HEK293T (cell line): Measurements from ENCODE around the gene LAMA5.

Experiments used
- CTCF ChIA-PET: fragments of 350-600 bp; formaldehyde crosslinking; extraction: SDS; loops from one replicate; lab custom pipeline; 2021; ENCODE audit warnings: antibody characterized with exemption, inconsistent platforms; lab: Yijun Ruan, JAX
- POLR2A ChIA-PET: fragments of 350-600 bp; formaldehyde crosslinking; extraction: SDS; loops from one replicate; lab custom pipeline; 2020; ENCODE audit warnings: antibody characterized with exemption, inconsistent platforms; lab: Yijun Ruan, JAX
- DNase-seq: peaks from one replicate; pipeline ENCODE4 v3.0.0; 2012; ENCODE audit warnings: mixed read lengths; ENCODE audit errors: extremely low spot score
- ARNT ChIP-seq: fragments of 450-650 bp; IDR thresholded peaks from 2 replicates; pipeline ENCODE4 v1.6.1; 2017; ENCODE audit warnings: mild to moderate bottlenecking
- BHLHE40 ChIP-seq: fragments of 450-650 bp; IDR thresholded peaks from 2 replicates; pipeline ENCODE4 v1.6.1; 2016; ENCODE audit warnings: mild to moderate bottlenecking, moderate library complexity, borderline replicate concordance
- CTBP1 ChIP-seq: fragments of 450-650 bp; IDR thresholded peaks from 2 replicates; pipeline ENCODE4 v1.6.1; 2016; ENCODE audit warnings: borderline replicate concordance
- ELF4 ChIP-seq: fragments of 450-650 bp; IDR thresholded peaks from 2 replicates; pipeline ENCODE4 v1.6.1; 2017; ENCODE audit warnings: antibody characterized with exemption
- FOXA1 ChIP-seq: fragments of 450-650 bp; IDR thresholded peaks from 2 replicates; pipeline ENCODE4 v1.6.1; 2016; ENCODE audit warnings: mild to moderate bottlenecking
- FOXK2 ChIP-seq: fragments of 450-650 bp; IDR thresholded peaks from 2 replicates; pipeline ENCODE4 v1.6.1; 2016; ENCODE audit warnings: mild to moderate bottlenecking
- FOXM1 ChIP-seq: fragments of 450-650 bp; IDR thresholded peaks from 2 replicates; pipeline ENCODE4 v1.6.1; 2017; ENCODE audit warnings: mild to moderate bottlenecking, borderline replicate concordance
- HDGF ChIP-seq: fragments of 450-650 bp; IDR thresholded peaks from 2 replicates; pipeline ENCODE4 v1.6.1; 2017; ENCODE audit warnings: antibody characterized with exemption, borderline replicate concordance
- L3MBTL2 ChIP-seq: fragments of 450-650 bp; conservative IDR thresholded peaks from 2 replicates; pipeline ENCODE4 v1.6.1; 2016; ENCODE audit warnings: mild to moderate bottlenecking
- LEF1 ChIP-seq: fragments of 450-650 bp; IDR thresholded peaks from 2 replicates; pipeline ENCODE4 v1.6.1; 2017; ENCODE audit warnings: mild to moderate bottlenecking, borderline replicate concordance
- NFRKB ChIP-seq: fragments of 450-650 bp; IDR thresholded peaks from 2 replicates; pipeline ENCODE4 v1.6.1; 2016; ENCODE audit warnings: mild to moderate bottlenecking, moderate library complexity
- PKNOX1 ChIP-seq: fragments of 450-650 bp; IDR thresholded peaks from 2 replicates; pipeline ENCODE4 v1.6.1; 2016
- SP1 ChIP-seq: fragments of 450-650 bp; IDR thresholded peaks from 2 replicates; pipeline ENCODE4 v1.6.1; 2017
- SUZ12 ChIP-seq: fragments of 450-650 bp; IDR thresholded peaks from 2 replicates; pipeline ENCODE4 v1.6.1; 2016; ENCODE audit warnings: mild to moderate bottlenecking
- TARDBP ChIP-seq: fragments of 450-650 bp; IDR thresholded peaks from 2 replicates; pipeline ENCODE4 v1.6.1; 2016
- ZNF384 ChIP-seq: fragments of 450-650 bp; IDR thresholded peaks from 2 replicates; pipeline ENCODE4 v1.6.1; 2016

The LAMA5 gene

GRCh38 chr20:62298577-62299249, 68.4 kb downstream of the LAMA5 start:
- TF ChIP-seq ARNT = no peak
- no peak for TF ChIP-seq CTBP1
- no peak for TF ChIP-seq FOXA1
- no peak for TF ChIP-seq SUZ12
- TF ChIP-seq PKNOX1 = no peak
- no peak for TF ChIP-seq SP1
- TF ChIP-seq FOXK2 = no peak
- no peak for TF ChIP-seq LEF1
- no peak for TF ChIP-seq BHLHE40
- CTCF ChIA-PET = no interaction called here
- no peak for DNase-seq
- POLR2A ChIA-PET = no interaction called here

DNA sequence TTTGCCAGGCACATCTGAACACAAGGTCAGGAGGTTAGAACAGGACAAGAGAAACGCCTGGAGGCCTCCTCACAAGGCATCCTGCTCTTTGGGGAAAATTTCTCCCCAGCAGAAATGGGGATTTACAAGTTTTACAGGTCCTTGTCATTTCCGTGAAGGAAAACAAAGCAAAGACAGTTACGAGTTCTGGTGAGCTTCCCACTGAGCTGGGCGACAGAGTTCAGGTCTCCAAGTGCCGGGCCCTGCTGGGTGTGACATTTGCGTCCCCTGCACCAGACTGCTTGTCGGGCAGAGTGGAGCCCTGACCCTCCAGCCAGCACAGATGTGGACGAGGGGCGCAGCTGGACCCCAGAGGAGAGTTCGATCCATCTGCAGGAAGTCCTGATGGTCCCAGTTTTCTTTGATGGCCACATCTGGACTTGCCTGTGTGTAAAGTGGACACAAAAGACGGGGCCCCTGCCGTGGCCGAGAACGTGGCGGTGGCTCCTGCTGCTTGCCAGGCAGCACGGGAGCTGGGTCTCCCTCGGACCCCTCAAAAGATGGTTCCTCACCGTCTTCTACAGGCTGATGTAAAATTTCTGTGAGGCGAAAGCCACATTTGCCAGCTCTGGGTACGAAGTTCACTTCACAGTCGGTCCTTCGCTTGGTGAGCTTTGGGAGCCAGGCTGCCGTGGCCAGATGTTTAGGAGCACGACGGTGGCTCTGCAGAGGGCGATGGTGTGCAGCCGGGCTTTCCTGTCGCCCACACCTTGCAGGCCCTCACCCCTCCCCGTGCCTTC, 69.5 kb downstream of the LAMA5 start:
- ChIA-PET POLR2A (interaction anchor here (0.8 kb wide), 1 partner anchor 85 kb away, joined by 3 read pairs; no protein-coding TSS in a partner anchor), CTCF (no interaction called here)
- no peak for DNase-seq
- TF ChIP-seq FOXA1 (no peak), ELF4 (no peak), ZNF384 (no peak), SP1 (no peak), PKNOX1 (no peak), FOXK2 (no peak), BHLHE40 (no peak), HDGF (no peak), ARNT (no peak), L3MBTL2 (no peak), NFRKB (no peak), FOXM1 (no peak), LEF1 (no peak), TARDBP (no peak), CTBP1 (no peak), SUZ12 (no peak)

DNA sequence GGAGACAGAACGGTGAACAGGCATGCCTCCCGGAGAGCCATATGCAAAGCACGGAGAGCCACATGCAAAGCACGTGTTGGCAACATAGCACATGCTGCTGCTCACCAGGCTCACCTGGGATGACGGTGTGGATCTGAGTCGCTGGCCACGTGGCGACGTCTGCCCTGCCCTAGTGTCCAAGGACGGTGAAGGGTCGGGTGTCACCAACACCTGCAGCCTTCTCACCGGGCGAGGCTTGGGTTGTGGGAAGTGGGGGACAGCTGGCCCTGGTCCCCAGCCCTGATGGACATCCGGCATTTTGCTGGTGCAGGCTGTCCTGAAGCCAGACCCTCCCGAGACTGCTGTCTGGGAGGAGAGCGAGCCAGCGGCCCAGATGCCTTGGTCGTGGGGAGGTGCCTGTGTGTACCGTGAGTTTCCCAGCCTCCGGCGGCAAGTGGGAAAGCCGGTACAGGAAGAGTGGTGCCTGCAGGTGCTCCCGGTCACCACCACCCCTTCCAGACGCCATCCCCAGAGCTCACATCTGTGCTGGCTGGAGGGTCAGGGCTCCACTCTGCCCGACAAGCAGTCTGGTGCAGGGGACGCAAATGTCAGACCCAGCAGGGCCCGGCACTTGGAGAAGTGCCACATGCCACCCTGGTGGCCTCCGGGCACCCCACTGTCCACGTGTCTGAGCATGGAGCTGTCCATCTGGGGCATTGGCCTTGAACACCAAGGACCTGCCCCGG, 70.2 kb downstream of the LAMA5 start:
- no peak for TF ChIP-seq FOXM1
- no peak for TF ChIP-seq ZNF384
- TF ChIP-seq PKNOX1 = no peak
- TF ChIP-seq NFRKB = no peak
- TF ChIP-seq BHLHE40 = no peak
- TF ChIP-seq FOXK2 = no peak
- TF ChIP-seq L3MBTL2 = no peak
- TF ChIP-seq TARDBP = no peak
- ChIA-PET POLR2A (interaction anchor here (1.3 kb wide), 1 partner anchor 90 kb away, joined by 4 read pairs; the partner anchor contains the start of gene RPS21), CTCF (no interaction called here)
- DNase-seq = no peak

DNA sequence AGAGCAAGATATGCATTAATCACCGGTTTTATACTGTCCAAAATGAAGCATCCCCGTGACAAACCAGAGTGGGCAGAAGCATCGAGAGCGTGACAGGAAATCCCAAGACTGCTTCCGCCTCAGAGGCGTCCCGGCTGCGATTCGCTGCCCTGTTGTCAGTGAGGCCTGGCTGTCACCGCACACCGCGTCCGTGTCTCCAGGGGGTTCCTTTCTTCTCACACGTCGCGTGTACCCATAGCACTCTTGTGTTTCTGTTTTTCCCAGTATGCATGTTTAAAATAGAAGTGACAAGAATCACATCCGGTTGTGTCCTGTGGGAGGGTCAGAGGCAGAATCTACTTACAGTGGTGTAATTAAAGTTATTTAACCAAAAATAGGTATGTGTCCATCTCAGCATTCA, 72.6 kb downstream of the LAMA5 start:
- TF ChIP-seq NFRKB = no peak
- no peak for TF ChIP-seq FOXA1
- no peak for TF ChIP-seq TARDBP
- TF ChIP-seq FOXM1 = no peak
- TF ChIP-seq PKNOX1 = no peak
- no peak for TF ChIP-seq SUZ12
- TF ChIP-seq FOXK2 = no peak
- TF ChIP-seq ELF4 = no peak
- TF ChIP-seq ZNF384 = no peak
- TF ChIP-seq SP1 = no peak
- TF ChIP-seq ARNT = no peak
- ChIA-PET CTCF (no interaction called here), POLR2A (no interaction called here)
- DNase-seq = no peak

- POLR2A ChIA-PET = no interaction called here
- CTCF ChIA-PET = no interaction called here
- DNase-seq = no peak
- TF ChIP-seq CTBP1 (no peak), SUZ12 (no peak), TARDBP (no peak), ELF4 (no peak), L3MBTL2 (no peak), ARNT (no peak), FOXK2 (no peak), SP1 (no peak)
Observed at GRCh38 chr20:62293946-62294345, 73.2 kb downstream of the LAMA5 start.
